Stimulated activated CD4-positive, alpha-beta T cell treated with anti-CD3 and anti-CD28 coated beads, Interleukin-12 subunit alpha, Interleukin-12 subunit beta, amount 100 ng/mL, for 48 hours (primary cell): ENCODE data around the gene TBC1D19.
"Not testable (repeated sequence)": the region's sequence is repeated elsewhere in the genome, so short reads cannot be mapped to it uniquely, and the experiment has no call there.

Source experiments
- DNase-seq, 3 donors: peaks; one replicate each; pipeline ENCODE4 v3.0.0-alpha.2; 2020; ENCODE audit warnings: low read depth in 2 of 3, low spot score in 1 of 3

TBC1D19 gene

GRCh38 chr4:26596843-26597242 is 13.0 kb downstream of the TBC1D19 start:
- no peak for DNase-seq

GRCh38 chr4:26601204-26601603 is 17.3 kb downstream of the TBC1D19 start:
- DNase-seq = no peak

- DNase-seq = no peak
These were observed 23.9 kb downstream of the TBC1D19 start for GRCh38 chr4:26607776-26608175.

GRCh38 chr4:26609391-26609790 is 25.5 kb downstream of the TBC1D19 start:
- no peak for DNase-seq

GRCh38 chr4:26609868-26610267 is 26.0 kb downstream of the TBC1D19 start:
- no peak for DNase-seq

- DNase-seq = no peak
These were observed 27.5 kb downstream of the TBC1D19 start for GRCh38 chr4:26611372-26611771.

- no peak for DNase-seq
These were observed 28.0 kb downstream of the TBC1D19 start for GRCh38 chr4:26611885-26612284.

- DNase-seq = no peak
These were observed 29.4 kb downstream of the TBC1D19 start for GRCh38 chr4:26613237-26613636.

- no peak for DNase-seq
These were observed 29.9 kb downstream of the TBC1D19 start for GRCh38 chr4:26613735-26614134.

- no peak for DNase-seq
These were observed 35.9 kb downstream of the TBC1D19 start for GRCh38 chr4:26619784-26620183.

GRCh38 chr4:26621366-26621765 is 37.5 kb downstream of the TBC1D19 start:
- no peak for DNase-seq

- DNase-seq = no peak
These were observed 39.0 kb downstream of the TBC1D19 start for GRCh38 chr4:26622913-26623312.

GRCh38 chr4:26626658-26627057 is 42.8 kb downstream of the TBC1D19 start:
- not testable (repeated sequence) for DNase-seq

GRCh38 chr4:26632916-26633315 is 49.0 kb downstream of the TBC1D19 start:
- DNase-seq = no peak

GRCh38 chr4:26634237-26634636 is 50.4 kb downstream of the TBC1D19 start:
- DNase-seq = no peak

GRCh38 chr4:26636458-26636857 is 52.6 kb downstream of the TBC1D19 start:
- no peak for DNase-seq

GRCh38 chr4:26640639-26641038 is 56.8 kb downstream of the TBC1D19 start:
- DNase-seq = not testable (repeated sequence)

GRCh38 chr4:26647523-26648224 is 63.8 kb downstream of the TBC1D19 start:
- no peak for DNase-seq

- no peak for DNase-seq
These were observed 64.4 kb downstream of the TBC1D19 start for GRCh38 chr4:26648260-26648659.

- DNase-seq = no peak
These were observed 76.4 kb downstream of the TBC1D19 start for GRCh38 chr4:26660261-26660660.

GRCh38 chr4:26663888-26664287 is 80.0 kb downstream of the TBC1D19 start:
- DNase-seq = no peak

GRCh38 chr4:26670903-26671537 is 87.1 kb downstream of the TBC1D19 start:
- DNase-seq = no peak
